ENCODE results near the gene TEC.

The TEC gene

GRCh38 chr4:48267574-48267973 lies 2.1 kb downstream of the TEC start:
- no peak for DNase-seq

GRCh38 chr4:48266781-48267180 lies 2.9 kb downstream of the TEC start:
- DNase-seq, result no peak

- DNase-seq, result no peak
These were observed 6.7 kb downstream of the TEC start for GRCh38 chr4:48262926-48263325.

GRCh38 chr4:48262484-48262883 lies 7.2 kb downstream of the TEC start:
- DNase-seq, result no peak

- no peak for DNase-seq
These were observed 8.4 kb downstream of the TEC start for GRCh38 chr4:48261281-48261680.

- no peak for DNase-seq
These were observed 9.9 kb downstream of the TEC start for GRCh38 chr4:48259748-48260147.

- DNase-seq, result no peak
These were observed 10.7 kb downstream of the TEC start for GRCh38 chr4:48258845-48259397.

- DNase-seq, result no peak
These were observed 13.7 kb downstream of the TEC start for GRCh38 chr4:48255959-48256342.

GRCh38 chr4:48255072-48255958 lies 14.3 kb downstream of the TEC start:
- DNase-seq, result no peak

- DNase-seq, result no peak
These were observed 15.1 kb downstream of the TEC start for GRCh38 chr4:48254381-48255071.

- no peak for DNase-seq
These were observed 17.3 kb downstream of the TEC start for GRCh38 chr4:48252313-48252712.

- DNase-seq, result no peak
These were observed 18.7 kb downstream of the TEC start for GRCh38 chr4:48250980-48251379.

GRCh38 chr4:48250343-48250742 lies 19.3 kb downstream of the TEC start:
- DNase-seq, result no peak

- DNase-seq, result no peak
These were observed 20.3 kb downstream of the TEC start for GRCh38 chr4:48249378-48249777.

GRCh38 chr4:48248559-48248953 lies 21.1 kb downstream of the TEC start:
- no peak for DNase-seq

- DNase-seq, result no peak
These were observed 21.6 kb downstream of the TEC start for GRCh38 chr4:48247878-48248558.

GRCh38 chr4:48247142-48247877 lies 22.3 kb downstream of the TEC start:
- no peak for DNase-seq

- DNase-seq, result no peak
These were observed 25.0 kb downstream of the TEC start for GRCh38 chr4:48244665-48245064.

- no peak for DNase-seq
These were observed 25.8 kb downstream of the TEC start for GRCh38 chr4:48243887-48244286.

GRCh38 chr4:48243429-48243828 lies 26.2 kb downstream of the TEC start:
- DNase-seq, result no peak

- DNase-seq, result no peak
These were observed 27.0 kb downstream of the TEC start for GRCh38 chr4:48242511-48243195.

- no peak for DNase-seq
These were observed 27.9 kb downstream of the TEC start for GRCh38 chr4:48241731-48242130.
